Posterior vena cava (tissue), 2 donors: Measurements from ENCODE around the gene LAMTOR4. TPM values are rescaled to one million over a fixed set of nuclear protein-coding genes. Genes with fewer than 3 reads are reported as not detected.
"Not testable (repeated sequence)": the region's sequence is repeated elsewhere in the genome, so short reads cannot be mapped to it uniquely, and the experiment has no call there.

ENCODE experiments used
- DNase-seq: peaks from one replicate; pipeline ENCODE4 v3.0.0-alpha.2; 2020; ENCODE audit warnings: low spot score
- intact Hi-C, 2 donors: fragments of 100-400 bp; cut with DNase I; formaldehyde crosslinking; loops; one replicate each; pipeline versions ENCODE4 v1.14.1 to v1.14.2; 2022 to 2023
- microRNA-seq, 2 donors: library from miRNA; unstranded; fragments of <30 nt; microRNA quantifications; one replicate each; pipeline ENCODE4 v1.2.0, GENCODE V29; 2020 to 2021; ENCODE audit warnings: borderline microRNAs expressed in 2 of 2
- total RNA-seq, 2 donors: library from RNA; stranded (reverse); fragmentation: NEBNext Ultra II Directional; extraction: Animal tissue kit (Norgen Biotek cat#: 25700); gene quantifications; one replicate each; pipeline ENCODE4 v1.2.1, GENCODE V29; 2021
- donor health status: DM: yes; HTN: yes; CAD: no.
- donor health status: DM: yes; HTN: yes; CAD: no.

Gene LAMTOR4
- total RNA-seq, 2 donors from 2014 or later = 72.6 to 91.6 TPM

- DNase-seq, intact Hi-C loops: not testable (repeated sequence)
Observed at GRCh38 chr7:100183090-100183489, 34.4 kb downstream of the LAMTOR4 start.

DNA sequence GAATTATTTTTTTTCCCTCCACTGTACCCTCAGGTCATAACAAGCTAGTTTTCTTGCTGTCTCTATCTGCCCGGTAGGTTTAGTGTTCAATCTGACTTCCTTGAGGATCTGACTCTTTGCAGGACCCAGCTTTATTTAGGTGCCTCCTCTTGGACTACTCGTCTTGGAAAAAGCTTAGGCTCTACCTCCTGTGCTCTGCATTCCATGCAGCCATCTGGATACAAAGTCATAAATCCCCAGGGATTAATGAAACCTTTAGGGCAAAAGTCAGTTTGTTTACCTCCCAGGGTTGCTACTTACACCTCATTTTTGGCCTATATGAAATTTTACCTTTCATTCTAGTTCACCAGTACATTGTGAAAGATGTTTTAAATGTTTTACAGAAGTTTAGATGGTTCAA, 37.0 kb downstream of the LAMTOR4 start:
- DNase-seq = no peak
- intact Hi-C loops = no loop called here

DNA sequence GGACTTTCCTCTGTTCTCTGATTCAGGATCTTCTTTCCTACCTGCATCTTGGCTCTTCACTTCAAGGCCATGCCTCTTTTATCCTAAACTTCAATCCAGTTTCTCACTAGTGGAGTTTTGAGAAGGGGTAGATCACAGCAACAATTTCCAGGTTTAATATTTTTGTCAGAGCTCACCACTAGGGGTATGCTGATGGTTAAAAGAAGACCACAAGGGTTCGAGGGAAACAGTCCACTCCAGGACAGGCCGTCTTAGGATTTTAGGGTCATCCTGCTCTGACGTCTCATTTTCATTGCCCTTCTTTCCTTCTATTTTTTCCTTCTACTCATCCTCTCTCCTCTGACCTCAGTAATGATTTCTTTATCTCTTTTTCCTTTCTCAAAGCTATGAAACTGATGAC, 40.3 kb downstream of the LAMTOR4 start:
- intact Hi-C loops = no loop called here

GRCh38 chr7:100190048-100190711, 41.5 kb downstream of the LAMTOR4 start:
- intact Hi-C loops = loop anchor here in 1 of 2 donors (10.0 kb wide), 1 partner anchor 1045 kb away; the partner anchor contains the start of gene SMURF1
- no peak for DNase-seq

More for the DNA sequence above, 40.3 kb downstream of the LAMTOR4 start:
- no peak for DNase-seq

GRCh38 chr7:100191775-100192174, 43.1 kb downstream of the LAMTOR4 start:
- DNase-seq = no peak
- intact Hi-C loops = loop anchor here in 1 of 2 donors (10.0 kb wide), 1 partner anchor 1047 kb away; the partner anchor contains the start of gene SMURF1

GRCh38 chr7:100192281-100192862, 43.7 kb downstream of the LAMTOR4 start:
- not testable (repeated sequence) for DNase-seq
- intact Hi-C loops = loop anchor here in 1 of 2 donors (10.0 kb wide), 1 partner anchor 1048 kb away; the partner anchor contains the start of gene SMURF1

DNA sequence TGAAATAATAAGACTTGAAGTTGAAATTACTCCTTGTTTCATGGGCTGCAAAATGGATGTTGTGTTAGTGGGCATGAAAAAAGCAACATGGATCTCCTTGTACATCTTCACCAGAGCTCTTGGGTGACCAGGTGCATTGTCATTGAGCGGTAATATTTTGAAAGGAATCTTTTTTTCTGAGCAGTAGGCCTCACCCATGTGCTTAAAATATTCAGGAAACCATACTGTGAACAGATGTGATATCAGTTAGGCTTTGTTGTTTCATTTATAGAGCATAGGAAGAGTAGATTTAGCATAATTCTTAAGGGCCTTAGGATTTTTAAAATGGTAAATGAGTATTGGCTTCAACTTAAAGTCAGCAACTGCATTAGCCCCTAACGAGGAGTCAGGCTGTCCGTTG, 44.3 kb downstream of the LAMTOR4 start:
- intact Hi-C loops = loop anchor here in 1 of 2 donors (10.0 kb wide), 1 partner anchor 1048 kb away; the partner anchor contains the start of gene SMURF1
- DNase-seq = no peak

- intact Hi-C loops = loop anchor here in 1 of 2 donors (10.0 kb wide), 1 partner anchor 1050 kb away; the partner anchor contains the start of gene SMURF1
Observed at GRCh38 chr7:100195222-100195621, 46.5 kb downstream of the LAMTOR4 start.

GRCh38 chr7:100195901-100196322, 47.2 kb downstream of the LAMTOR4 start:
- not testable (repeated sequence) for DNase-seq
- intact Hi-C loops = loop anchor here in 1 of 2 donors (10.0 kb wide), 1 partner anchor 1051 kb away; the partner anchor contains the start of gene SMURF1

More at GRCh38 chr7:100195222-100195621, 46.5 kb downstream of the LAMTOR4 start:
- no peak for DNase-seq

GRCh38 chr7:100198266-100198665, 49.5 kb downstream of the LAMTOR4 start:
- intact Hi-C loops = loop anchor here in 1 of 2 donors (10.0 kb wide), 1 partner anchor 1053 kb away; the partner anchor contains the start of gene SMURF1
- DNase-seq = no peak

DNA sequence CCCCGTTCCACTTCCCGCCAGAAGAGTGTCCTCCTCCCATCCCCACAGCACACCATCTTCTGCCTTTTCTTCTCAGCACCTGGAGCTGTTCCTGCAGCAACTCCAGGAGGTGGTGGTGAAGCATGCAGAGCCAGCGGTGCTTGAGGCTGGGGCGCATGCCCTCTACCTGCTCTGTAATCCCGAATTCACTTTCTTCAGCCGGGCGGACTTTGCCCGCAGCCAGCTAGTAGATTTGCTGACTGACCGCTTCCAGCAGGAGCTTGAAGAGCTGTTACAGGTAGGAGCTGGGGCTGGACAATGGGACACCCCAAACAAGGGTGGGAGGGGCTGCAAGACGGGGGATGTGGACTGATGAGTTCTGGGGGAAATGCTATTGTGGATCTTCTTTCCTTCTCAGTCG, 52.0 kb downstream of the LAMTOR4 start:
- no peak for DNase-seq
- intact Hi-C loops = no loop called here

Small RNA genes lying within 50 kb of the gene (microRNA-seq; reads per million reads assigned to microRNA genes)
- gene MIR4658 = 0 reads per million in 2 donors

Other genes with a start within 250 kb of the LAMTOR4 start
- 10 to 100 TPM; 14.7 to 22.9 TPM for gene TRIM4, start 229.4 kb upstream of the LAMTOR4 start, total RNA-seq
- not detected for gene GJC3, start 219.3 kb upstream of the LAMTOR4 start, total RNA-seq
- gene AZGP1, start 172.9 kb upstream of the LAMTOR4 start, total RNA-seq = 1 to 10 TPM in 1 of 2 donors, under 1 TPM in 1; 0.33 to 1.2 TPM
- 10 to 100 TPM; 47.4 to 53.1 TPM for gene ZKSCAN1, start 133.3 kb upstream of the LAMTOR4 start, total RNA-seq
- gene ZSCAN21, start 99.1 kb upstream of the LAMTOR4 start, total RNA-seq = 10 to 100 TPM in 1 of 2 donors, 1 to 10 TPM in 1; 9.2 to 10.7 TPM
- 10 to 100 TPM; 17.0 to 18.0 TPM for gene ZNF3, start 67.2 kb upstream of the LAMTOR4 start, total RNA-seq
- gene COPS6, start 59.9 kb upstream of the LAMTOR4 start, total RNA-seq = 10 to 100 TPM; 78.4 to 80.0 TPM
- gene MCM7, start 47.5 kb upstream of the LAMTOR4 start, total RNA-seq = 10 to 100 TPM; 21.6 to 21.7 TPM
- gene AP4M1, start 47.3 kb upstream of the LAMTOR4 start, total RNA-seq = 10 to 100 TPM; 11.6 to 15.5 TPM
- gene TAF6, start 29.6 kb upstream of the LAMTOR4 start, total RNA-seq = 10 to 100 TPM; 34.3 to 35.4 TPM
- 10 to 100 TPM in 1 of 2 donors, 1 to 10 TPM in 1; 9.6 to 18.3 TPM for gene CNPY4, start 29.3 kb upstream of the LAMTOR4 start, total RNA-seq
- 1 to 10 TPM; 1.6 to 1.7 TPM for gene MBLAC1, start 22.0 kb upstream of the LAMTOR4 start, total RNA-seq
- 10 to 100 TPM; 11.2 to 13.3 TPM for gene TRAPPC14, start 9.8 kb downstream of the LAMTOR4 start, total RNA-seq
- 10 to 100 TPM in 1 of 2 donors, 1 to 10 TPM in 1; 6.2 to 11.2 TPM for gene GAL3ST4, start 19.7 kb downstream of the LAMTOR4 start, total RNA-seq
- gene GPC2, start 28.5 kb downstream of the LAMTOR4 start, total RNA-seq = 1 to 10 TPM in 1 of 2 donors, under 1 TPM in 1; 0.81 to 1.2 TPM
- gene STAG3, start 29.0 kb downstream of the LAMTOR4 start, total RNA-seq = 1 to 10 TPM in 1 of 2 donors, under 1 TPM in 1; 0.52 to 1.2 TPM
- under 1 TPM; 0.42 to 0.67 TPM for gene PVRIG, start 71.0 kb downstream of the LAMTOR4 start, total RNA-seq
- gene SPDYE3, start 158.8 kb downstream of the LAMTOR4 start, total RNA-seq = not detected
- gene PILRB, start 209.2 kb downstream of the LAMTOR4 start, total RNA-seq = 10 to 100 TPM; 17.7 to 32.5 TPM
- gene PILRA, start 224.6 kb downstream of the LAMTOR4 start, total RNA-seq = 10 to 100 TPM in 1 of 2 donors, 1 to 10 TPM in 1; 5.9 to 15.3 TPM